Stimulated activated CD8-positive, alpha-beta memory T cell treated with anti-CD3 and anti-CD28 coated beads, Interleukin-7, amount 100 ng/mL, for 1 hour (primary cell): ENCODE data around the gene RNF227.
A peak's percentile ranks its signal among the peaks of the same experiment; 100 is the strongest.

Experiments
- DNase-seq, 2 donors: peaks; one replicate each; pipeline ENCODE4 v3.0.0-alpha.2; 2020; ENCODE audit warnings: low read depth in 2 of 2

Gene RNF227

DNA sequence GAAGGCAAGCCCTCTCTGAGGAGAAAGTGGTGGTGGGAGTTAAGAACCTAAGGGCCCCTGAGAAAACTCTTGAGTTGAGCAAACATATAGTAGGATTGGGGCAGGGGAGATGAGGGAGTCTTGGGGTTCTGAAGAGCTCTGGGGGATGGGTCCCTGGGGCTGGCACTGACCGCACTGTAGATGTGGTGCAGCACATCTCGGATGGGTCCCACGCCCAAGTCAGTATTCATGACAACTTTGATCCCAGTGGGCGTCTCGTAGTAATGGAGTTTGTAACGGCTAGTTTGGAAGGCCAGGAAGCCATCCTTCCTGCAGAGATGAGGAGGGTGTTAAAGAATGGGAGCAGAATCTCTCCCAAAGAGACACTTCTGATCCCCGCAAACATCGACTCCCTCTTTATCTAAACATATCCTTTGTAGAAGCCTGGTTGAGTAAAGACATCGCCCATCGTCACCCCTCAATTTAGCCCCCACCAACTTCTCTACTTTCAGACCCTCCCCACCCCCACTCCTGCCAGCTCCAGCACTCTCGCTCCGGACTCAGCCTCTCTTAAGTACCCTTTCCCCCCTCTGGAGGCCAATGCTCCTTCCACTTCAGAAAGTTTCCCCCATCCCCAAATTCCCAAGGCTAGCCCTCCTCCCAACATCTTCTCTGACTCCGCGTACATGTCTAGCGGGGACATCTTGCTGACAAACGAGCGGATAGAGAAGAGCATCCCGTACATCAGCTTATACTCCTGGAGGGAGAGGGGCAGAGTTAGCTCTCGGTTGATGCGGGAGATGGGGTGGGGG is 14.9 kb upstream of the RNF227 start:
- no peak for DNase-seq

DNA sequence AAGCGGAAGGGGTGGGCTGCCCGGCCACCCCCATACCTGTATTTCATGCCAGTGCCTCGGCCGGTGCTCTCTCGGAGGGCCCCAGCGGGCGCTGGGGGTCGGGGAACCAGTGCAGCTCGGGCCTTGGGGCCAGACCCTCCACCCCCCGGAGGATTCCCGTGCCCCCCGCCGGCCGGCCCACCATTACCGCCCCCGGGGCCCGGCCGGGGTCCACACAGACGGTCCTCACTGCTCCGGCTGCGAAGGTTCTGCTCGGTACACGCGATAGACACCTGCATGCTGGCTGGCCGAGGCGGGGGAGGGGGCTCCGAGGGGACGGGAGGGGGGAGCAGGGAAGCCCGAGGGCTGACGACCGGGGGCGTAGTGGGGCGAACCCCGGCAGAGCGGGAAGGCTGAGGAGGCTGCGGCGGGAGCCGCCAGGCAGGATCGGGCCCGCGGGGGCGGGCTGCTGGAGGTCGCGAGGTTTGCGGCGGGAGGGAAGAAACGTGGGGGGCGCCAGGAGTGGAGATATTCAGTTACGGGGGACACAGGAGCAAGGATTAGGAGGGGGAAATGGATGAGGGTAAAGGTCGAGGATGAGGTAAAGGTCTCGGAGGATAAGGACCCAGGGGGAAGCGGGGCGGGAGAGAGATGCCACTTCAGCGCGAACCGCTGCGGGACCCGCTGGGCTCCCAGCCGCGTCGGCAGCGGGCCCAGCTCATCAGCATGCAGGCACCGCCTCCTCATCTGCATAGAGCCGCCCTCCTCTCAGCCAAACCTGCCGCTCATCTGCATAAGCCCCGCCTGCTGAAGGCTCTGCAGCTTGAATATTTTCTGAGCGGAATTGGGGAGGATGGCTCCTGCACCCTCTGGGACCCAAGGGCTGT is 13.3 kb upstream of the RNF227 start, which contains the start of gene KCNAB3:
KCNAB3 (minus strand) TSS at position 699 of the 866 bp plus-strand sequence; CDS start at position 278, 421 bp downstream.
- DNase-seq: no peak

DNA sequence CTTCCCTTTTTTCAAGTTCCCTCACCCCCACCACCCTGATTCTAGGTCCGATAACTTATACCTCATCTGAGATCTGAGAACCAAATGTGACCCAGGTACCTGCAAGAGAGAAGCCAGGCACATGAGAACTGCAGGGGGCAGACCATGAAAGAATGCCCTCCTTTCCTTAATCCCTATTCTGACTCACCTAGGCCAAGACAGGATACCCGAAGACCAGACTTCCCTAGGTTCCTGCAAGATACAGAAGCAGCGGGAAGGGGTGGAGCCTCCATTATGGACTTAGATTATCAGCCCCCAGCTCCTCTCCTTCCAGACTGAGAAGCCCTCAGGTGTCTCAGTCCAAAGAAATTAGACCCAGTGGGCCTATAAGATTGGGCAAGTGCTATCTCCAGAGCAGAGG is 11.5 kb upstream of the RNF227 start:
- no peak for DNase-seq

GRCh38 chr17:7922845-7923628 is 6.9 kb upstream of the RNF227 start:
- peak; percentile 57 to 68 for DNase-seq

- DNase-seq: no peak
Measured at GRCh38 chr17:7922269-7922844, 6.3 kb upstream of the RNF227 start.

- DNase-seq: no peak
Measured at GRCh38 chr17:7916808-7917207, 719 bp upstream of the RNF227 start.

DNA sequence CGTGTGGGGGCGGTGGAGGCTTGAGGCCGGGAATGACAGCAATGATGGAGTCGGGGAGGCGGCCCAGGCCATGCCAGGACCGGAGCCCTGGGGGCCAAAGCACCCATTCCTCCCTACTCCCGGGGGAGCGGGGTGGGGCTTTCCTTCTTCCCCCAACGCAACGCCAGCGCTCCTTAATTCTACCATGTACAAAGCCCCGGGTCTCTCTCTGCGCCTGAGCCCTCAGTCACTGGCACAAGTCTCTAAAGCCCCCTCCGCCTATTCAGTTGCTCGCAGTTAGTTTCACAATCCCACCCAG is 245 bp upstream of the RNF227 start:
- DNase-seq: no peak

- no peak for DNase-seq
Measured at GRCh38 chr17:7915179-7915610, 894 bp downstream of the RNF227 start.

DNA sequence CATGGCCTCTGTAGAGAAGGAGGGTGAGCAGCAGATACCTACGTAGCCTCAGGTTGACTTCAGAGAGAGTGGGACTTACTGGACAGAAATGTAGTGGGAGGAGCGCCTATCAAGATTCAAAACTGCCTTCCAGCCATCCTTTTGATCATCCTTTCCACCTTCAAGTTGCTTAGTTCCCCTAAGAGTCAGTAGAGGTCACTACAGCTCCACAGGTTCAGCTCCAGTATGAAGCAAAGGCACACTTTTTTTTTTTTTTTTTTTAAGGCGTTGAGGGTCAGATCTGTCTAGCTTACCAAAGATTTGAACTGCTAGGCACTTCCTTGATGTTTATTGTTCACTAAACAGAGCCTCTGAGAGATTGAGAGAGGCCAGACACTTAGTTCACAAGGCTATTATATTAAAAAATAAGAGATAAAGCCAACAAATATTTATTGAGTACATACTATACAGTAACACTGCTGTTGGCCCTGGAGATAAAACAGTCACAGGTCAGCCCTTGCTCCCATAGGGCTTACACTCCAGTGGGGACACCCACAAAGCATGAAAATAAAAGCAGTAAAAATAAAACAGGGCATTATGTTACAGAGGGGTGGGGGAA is 3.1 kb downstream of the RNF227 start:
- DNase-seq: no peak

DNA sequence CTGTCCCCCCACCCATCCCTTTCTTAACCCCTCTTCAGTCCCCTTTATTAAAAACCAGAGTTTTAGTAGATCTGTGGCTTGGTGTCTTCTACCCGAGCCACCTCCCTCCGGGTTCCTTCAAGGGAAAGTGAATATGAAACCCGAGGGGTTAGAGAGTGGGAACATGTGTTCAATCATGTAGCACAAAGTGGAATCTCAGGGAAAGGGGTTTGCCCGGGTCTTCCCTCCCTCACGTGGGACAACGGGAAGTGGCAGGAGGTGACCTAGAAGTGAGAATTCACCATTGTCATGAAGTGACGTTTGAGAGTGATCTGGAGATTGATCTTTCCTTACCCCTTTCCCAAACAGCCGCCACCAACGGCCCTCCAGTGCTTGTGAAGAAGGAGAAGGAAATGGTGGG is 5.0 kb downstream of the RNF227 start:
- no peak for DNase-seq

DNA sequence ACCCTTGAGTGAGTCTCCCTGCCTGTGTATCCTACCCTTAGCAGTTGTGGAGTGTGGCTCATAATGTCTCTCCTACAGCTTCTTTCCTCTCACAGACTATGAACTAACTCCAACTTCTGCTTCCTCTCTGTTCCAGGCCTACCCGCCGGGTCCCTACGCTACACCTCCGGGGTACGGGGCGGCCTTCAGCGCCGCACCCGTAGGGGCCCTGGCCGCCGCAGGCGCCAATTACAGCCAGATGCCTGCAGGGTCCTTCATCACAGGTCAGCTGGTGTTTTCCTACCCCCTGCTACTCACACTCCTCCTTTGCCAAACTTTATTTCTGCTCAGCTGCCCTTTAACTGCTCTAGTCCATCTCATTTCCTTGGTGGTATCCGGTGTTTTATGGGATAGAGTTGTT is 5.4 kb downstream of the RNF227 start:
- no peak for DNase-seq

DNA sequence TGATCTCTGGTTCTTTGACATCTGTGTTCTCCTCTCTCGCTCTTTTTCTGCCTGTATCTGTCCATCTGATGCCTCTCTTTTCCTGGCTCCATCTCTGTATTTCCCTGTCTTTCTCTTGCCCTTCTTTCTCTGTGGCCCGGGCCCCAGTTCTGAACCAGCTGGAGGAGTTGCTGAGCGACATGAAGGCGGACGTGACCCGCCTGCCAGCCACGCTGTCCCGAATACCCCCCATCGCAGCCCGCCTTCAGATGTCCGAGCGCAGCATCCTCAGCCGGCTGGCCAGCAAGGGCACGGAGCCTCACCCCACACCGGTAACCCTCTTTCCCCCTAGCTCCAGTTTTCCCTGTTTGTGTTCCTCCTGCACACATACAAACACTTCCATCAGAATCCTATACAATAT is 5.8 kb downstream of the RNF227 start:
- DNase-seq: no peak

GRCh38 chr17:7909089-7909488 is 7.0 kb downstream of the RNF227 start:
- no peak for DNase-seq

DNA sequence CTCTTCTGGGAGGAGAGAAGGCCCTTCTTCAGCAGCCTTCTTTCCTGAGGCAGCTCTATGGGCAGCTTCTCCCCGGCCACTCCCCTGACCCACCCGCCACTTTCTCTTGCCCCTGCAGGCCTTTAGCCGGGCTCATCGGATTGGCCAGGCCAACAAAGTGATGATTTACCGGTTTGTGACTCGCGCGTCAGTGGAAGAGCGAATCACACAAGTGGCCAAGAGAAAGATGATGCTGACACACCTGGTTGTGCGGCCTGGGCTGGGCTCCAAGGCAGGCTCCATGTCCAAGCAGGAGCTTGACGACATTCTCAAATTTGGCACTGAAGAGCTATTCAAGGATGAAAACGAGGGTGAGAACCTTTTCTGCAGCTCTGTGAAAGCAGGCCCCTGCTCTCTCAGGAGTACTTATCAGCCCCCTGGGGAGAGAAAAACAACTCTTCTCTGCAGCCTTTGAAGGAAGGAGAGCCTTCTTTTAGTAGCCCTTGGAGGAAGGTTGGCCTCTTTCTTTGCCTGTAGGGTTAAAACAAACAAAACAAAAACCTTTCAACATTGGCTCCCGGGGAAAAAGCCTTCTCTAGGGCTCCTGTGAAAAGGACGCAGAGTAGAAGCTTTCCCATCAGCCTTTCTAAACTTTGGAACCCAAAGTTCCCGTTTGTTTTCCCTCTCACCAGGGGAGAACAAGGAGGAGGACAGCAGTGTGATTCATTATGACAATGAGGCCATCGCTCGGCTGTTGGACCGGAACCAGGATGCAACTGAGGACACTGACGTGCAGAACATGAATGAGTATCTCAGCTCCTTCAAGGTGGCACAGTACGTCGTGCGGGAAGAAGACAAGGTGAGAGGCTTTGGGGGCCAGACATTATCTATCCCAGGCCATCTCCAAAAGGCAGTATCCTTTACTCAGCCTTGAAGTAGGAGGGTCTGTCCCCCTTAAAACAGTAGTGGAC is 12.7 kb downstream of the RNF227 start:
- no peak for DNase-seq

DNA sequence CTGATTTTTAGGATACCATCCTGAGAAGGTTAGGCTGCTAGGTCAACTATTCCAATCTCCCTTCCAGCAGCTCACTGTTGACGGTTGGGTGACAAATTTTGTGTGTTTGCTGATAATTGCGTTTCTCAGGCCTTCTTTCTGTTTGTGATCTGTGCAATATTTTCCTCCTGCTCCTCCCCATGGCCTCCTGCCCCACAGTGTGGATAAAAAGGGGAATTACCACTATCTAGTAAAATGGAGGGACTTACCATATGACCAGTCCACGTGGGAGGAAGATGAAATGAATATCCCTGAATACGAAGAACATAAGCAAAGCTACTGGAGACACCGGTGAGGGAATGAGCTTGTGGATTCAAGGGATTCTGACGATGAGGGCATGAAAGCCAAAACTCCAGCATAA is 18.3 kb downstream of the RNF227 start:
- DNase-seq: no peak

DNA sequence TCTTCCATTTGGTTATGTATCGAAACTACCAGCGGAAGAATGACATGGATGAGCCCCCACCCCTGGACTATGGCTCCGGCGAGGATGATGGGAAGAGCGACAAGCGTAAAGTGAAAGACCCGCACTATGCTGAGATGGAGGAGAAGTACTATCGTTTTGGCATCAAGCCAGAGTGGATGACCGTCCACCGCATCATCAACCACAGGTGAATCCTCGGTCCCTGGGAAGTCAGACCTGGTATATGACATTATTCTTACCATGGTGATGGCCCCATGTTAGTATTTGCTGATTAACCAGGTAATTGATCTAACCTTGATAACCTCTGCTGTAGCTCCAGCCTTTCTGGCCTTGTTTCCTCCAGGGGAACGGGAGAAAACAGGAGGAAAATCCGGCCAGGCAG is 19.0 kb downstream of the RNF227 start:
- DNase-seq: no peak

GRCh38 chr17:7894866-7895265 is 21.2 kb downstream of the RNF227 start:
- DNase-seq: no peak

DNA sequence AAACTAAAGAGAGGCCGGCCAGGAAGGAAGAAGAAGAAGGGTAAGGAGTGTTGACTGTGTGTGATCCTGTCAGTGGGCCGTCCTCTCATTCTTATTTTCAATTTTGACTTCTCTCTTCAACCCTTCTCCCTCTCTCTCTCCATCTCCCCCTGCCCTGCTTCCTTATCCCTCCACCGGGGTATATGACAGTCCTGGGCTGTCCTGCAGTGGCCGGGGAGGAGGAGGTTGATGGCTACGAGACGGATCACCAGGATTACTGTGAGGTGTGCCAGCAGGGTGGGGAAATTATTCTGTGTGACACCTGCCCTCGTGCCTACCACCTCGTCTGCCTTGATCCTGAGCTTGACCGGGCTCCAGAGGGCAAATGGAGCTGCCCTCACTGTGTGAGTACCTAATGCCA is 21.9 kb downstream of the RNF227 start:
- no peak for DNase-seq

GRCh38 chr17:7893187-7893880 is 22.8 kb downstream of the RNF227 start:
- no peak for DNase-seq
